Gastrocnemius medialis (tissue), 4 donors: Measurements from ENCODE around the gene PSMB8. TPM values are rescaled to one million over a fixed set of nuclear protein-coding genes. Genes with fewer than 3 reads are reported as not detected.
A peak's percentile ranks its signal among the peaks of the same experiment; 100 is the strongest.

Source experiments
- ATAC-seq, 2 donors: fragments of 150-250 bp; one replicate each; pipeline ENCODE4 v1.9.1; 2016
- DNase-seq, 2 donors: peaks; one replicate each; pipeline ENCODE4 v3.0.0-alpha.2; 2019
- H3K27ac ChIP-seq, 4 donors: fragments of 200-600 bp; sonication (generic); 1 replicate in 1 of 4; 2 replicates in 3 of 4; pipeline ENCODE4 v1.5.1; 2016 to 2018; ENCODE audit warnings: mild to moderate bottlenecking in 2 of 4, moderate library complexity in 1 of 4
- H3K27me3 ChIP-seq, 3 donors: fragments of 200-600 bp; sonication (generic) in 2 of 3; 1 replicate in 1 of 3; 2 replicates in 2 of 3; pipeline versions ENCODE4 v1.5.1 to v1.6.0; 2016 to 2019; ENCODE audit warnings: mild to moderate bottlenecking in 1 of 3, moderate library complexity in 1 of 3
- H3K36me3 ChIP-seq, 2 donors: fragments of 200-600 bp; sonication (generic) in 1 of 2; one replicate each; pipeline ENCODE4 v1.5.1; 2017 to 2018
- H3K4me1 ChIP-seq, 2 donors: fragments of 200-600 bp; sonication (generic) in 1 of 2; one replicate each; pipeline ENCODE4 v1.5.1; 2016 to 2017; ENCODE audit warnings: mild to moderate bottlenecking in 2 of 2
- H3K4me3 ChIP-seq, 4 donors: fragments of 200-600 bp; sonication (generic) in 3 of 4; 1 replicate in 1 of 4; 2 replicates in 3 of 4; pipeline ENCODE4 v1.5.1; 2016 to 2019; ENCODE audit warnings: mild to moderate bottlenecking in 2 of 4
- H3K9me3 ChIP-seq, 3 donors: fragments of 200-600 bp; sonication (generic) in 2 of 3; 1 replicate in 1 of 3; 2 replicates in 2 of 3; pipeline ENCODE4 v1.5.1; 2016 to 2019
- POLR2A ChIP-seq, 2 donors: fragments of 450-650 bp; IDR thresholded peaks; one replicate each; pipeline ENCODE4 v1.6.1; 2017; ENCODE audit warnings: antibody characterized with exemption in 2 of 2, mild to moderate bottlenecking in 2 of 2, moderate library complexity in 2 of 2
- in situ Hi-C, 4 donors: fragments of 200-750 bp; cut with MboI; loops; one replicate each; pipeline versions ENCODE4 v1.15.0 to v1.8.0; 2017; ENCODE audit warnings: low sequenced_read_pairs in 4 of 4
- intact Hi-C: fragments of 100-400 bp; cut with DNase I; formaldehyde crosslinking; loops from one replicate; pipeline ENCODE4 v1.15.1; 2023; ENCODE audit warnings: low total_unique reads
- total RNA-seq, 4 donors: library from RNA; depleted of rRNA; stranded (reverse); fragments of >200 nt; gene quantifications; one replicate each; pipeline versions ENCODE4 v1.1.0 to v1.2.3, GENCODE V29; 2016
- TF ChIP-seq, protein P1 (sequence below), 5 experiments: fragments of 450-650 bp in 3 of 5; fragments of 200-600 bp in 2 of 5; sonication (generic) in 2 of 5; IDR thresholded peaks in 4 of 5; conservative IDR thresholded peaks in 1 of 5; 1 replicate in 4 of 5; 2 replicates in 1 of 5; pipeline ENCODE4 v1.5.1; 2016 to 2019; ENCODE audit warnings: antibody characterized with exemption in 5 of 5, mild to moderate bottlenecking in 3 of 5, moderate library complexity in 3 of 5

Gene PSMB8
- 10 to 100 TPM in 2 of 4 donors, 1 to 10 TPM in 2; 7.0 to 20.2 (median 9.2) TPM for total RNA-seq

DNA sequence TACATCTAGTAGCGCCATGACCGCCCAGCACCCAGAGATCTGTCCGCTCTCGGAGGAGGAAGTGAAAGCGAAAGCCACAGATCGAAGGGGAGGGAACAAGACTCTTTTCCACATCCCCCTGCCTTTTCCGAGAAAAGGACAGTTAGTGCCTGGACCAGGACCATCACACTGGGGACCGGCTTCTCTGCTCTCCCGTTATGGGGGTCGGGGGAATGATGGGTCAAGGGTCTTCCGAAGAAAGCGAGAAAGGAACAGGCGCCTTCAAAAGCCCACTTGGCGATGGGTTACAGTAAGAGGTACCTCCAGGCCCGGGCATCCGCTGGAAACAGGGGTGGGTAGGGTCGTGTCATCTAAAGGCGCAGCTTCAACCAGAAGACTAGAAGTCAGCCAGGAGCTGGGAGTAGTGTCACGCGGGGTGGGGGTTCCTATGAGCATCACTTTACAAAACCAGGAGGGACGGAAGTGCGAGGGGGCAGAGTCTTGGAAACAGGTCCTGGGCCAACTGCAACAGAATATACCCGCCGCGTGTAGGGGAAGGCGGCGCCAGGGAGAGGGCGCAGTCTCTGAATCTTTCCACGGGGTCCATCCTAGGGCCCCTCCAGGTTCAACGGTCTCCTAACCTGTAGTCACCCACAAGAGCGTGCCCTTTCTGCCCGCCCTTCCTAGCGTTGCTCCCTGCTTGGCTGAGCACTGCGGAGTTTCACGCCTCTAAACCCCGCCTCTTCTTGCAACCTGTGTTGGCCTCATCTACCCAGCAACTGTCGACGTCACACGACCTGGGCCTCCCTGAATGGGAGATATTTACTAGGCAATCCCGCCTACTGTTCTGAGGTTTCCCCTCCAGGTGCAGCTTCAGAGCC, at the start of gene PSMB8:
Gene PSMB8, minus strand, starts transcription at position 69 of the 860 bp plus-strand sequence. Its CDS starts 51 bp downstream, at position 18.
- intact Hi-C loops = loop anchor here (1.0 to 2.0 kb wide), 2 partner anchors 9 to 667 kb away; partner anchors contain the start of genes AGPAT1 and TAP1
- Histone ChIP-seq H3K27me3 (no peaks in the 10 kb centered on the region), H3K4me3 (peak within 1 kb of the TSS; percentile 66 to 91 (median 72)), H3K36me3 (peaks cover 0 to 49% of the 10 kb centered on the region in 2 donors), H3K4me1 (peaks cover 4 to 10% of the 10 kb centered on the region in 2 donors), H3K27ac (peak within 1 kb of the TSS; percentile 82 to 92 (median 91)), H3K9me3 (no peaks in the 10 kb centered on the region)
- TF ChIP-seq POLR2A (IDR thresholded peaks at IDR 0.05) = peak; percentile 72 to 84
- TF ChIP-seq, protein P1, sequence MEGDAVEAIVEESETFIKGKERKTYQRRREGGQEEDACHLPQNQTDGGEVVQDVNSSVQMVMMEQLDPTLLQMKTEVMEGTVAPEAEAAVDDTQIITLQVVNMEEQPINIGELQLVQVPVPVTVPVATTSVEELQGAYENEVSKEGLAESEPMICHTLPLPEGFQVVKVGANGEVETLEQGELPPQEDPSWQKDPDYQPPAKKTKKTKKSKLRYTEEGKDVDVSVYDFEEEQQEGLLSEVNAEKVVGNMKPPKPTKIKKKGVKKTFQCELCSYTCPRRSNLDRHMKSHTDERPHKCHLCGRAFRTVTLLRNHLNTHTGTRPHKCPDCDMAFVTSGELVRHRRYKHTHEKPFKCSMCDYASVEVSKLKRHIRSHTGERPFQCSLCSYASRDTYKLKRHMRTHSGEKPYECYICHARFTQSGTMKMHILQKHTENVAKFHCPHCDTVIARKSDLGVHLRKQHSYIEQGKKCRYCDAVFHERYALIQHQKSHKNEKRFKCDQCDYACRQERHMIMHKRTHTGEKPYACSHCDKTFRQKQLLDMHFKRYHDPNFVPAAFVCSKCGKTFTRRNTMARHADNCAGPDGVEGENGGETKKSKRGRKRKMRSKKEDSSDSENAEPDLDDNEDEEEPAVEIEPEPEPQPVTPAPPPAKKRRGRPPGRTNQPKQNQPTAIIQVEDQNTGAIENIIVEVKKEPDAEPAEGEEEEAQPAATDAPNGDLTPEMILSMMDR (IDR thresholded peaks at IDR 0.05 in 4 of 5, conservative IDR thresholded peaks at IDR 0.05 in 1 of 5) = peak in 3 of 5 experiments; percentile 27 to 51 (median 44)
- DNase-seq (peak; percentile 91 to 95), ATAC-seq (peak; percentile 99)
- in situ Hi-C loops = no loop called here

DNA sequence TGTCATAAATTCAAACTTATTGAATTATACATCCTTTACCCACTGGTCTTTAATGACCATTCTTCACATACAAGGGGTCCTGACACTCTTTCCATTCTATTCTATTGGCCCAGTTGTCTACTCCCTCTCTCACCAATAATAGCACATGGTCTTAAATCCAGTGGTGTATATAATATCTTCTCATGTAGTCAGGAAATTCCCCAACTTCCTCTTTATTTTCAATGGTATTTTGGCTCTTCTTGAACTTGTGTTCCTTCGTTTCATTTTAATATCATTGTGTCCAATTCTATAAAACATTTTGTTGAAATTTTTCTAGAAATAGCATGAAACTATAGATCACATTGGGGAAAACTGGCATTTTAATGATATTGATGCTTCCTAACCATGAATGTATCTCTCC, 47.0 kb upstream of the PSMB8 start:
- intact Hi-C loops (no loop called here), in situ Hi-C loops (loop anchor here in 1 of 4 donors (25.0 kb wide), 1 partner anchor 96 kb away; no protein-coding TSS in a partner anchor)
- TF ChIP-seq, protein P1 (IDR thresholded peaks at IDR 0.05 in 4 of 5, conservative IDR thresholded peaks at IDR 0.05 in 1 of 5) = no peak
- no peak for TF ChIP-seq POLR2A (IDR thresholded peaks at IDR 0.05)

DNA sequence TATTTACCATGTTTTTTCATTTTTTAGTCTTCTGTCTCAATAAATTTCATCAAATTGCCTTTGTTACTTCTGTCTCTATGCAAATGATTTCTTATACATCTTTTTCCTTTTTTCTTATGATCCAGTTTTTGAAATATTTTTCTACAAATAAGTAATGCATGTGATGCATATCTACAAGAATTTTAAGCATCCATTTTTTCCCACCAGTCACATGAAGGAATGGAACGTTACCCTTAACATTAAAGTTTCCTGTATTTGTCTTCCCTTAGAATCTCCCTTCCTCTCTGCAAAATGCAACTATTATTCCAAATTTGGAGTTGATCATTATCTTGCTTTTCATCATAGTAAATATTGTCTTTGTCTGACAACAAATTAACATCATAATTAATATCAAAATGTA, 45.7 kb upstream of the PSMB8 start:
- intact Hi-C loops (loop anchor here (5.0 kb wide), 1 partner anchor 43 kb away; no protein-coding TSS in a partner anchor), in situ Hi-C loops (loop anchor here (5.0 to 25.0 kb wide), 4 partner anchors 45 to 98 kb away; no protein-coding TSS in a partner anchor)
- H3K27ac ChIP-seq = no peak overlapping the region
- DNase-seq (no peak), ATAC-seq (no peak)
- H3K4me3 ChIP-seq = no peak overlapping the region
- H3K4me1 ChIP-seq = peaks cover 4 to 9% of the 10 kb centered on the region in 2 donors
- no peaks in the 10 kb centered on the region for H3K36me3 ChIP-seq
- no peaks in the 10 kb centered on the region for H3K27me3 ChIP-seq
- no peak for TF ChIP-seq POLR2A (IDR thresholded peaks at IDR 0.05)
- TF ChIP-seq, protein P1 (IDR thresholded peaks at IDR 0.05 in 4 of 5, conservative IDR thresholded peaks at IDR 0.05 in 1 of 5) = no peak
- no peaks in the 10 kb centered on the region for H3K9me3 ChIP-seq

More for the DNA sequence above, 47.0 kb upstream of the PSMB8 start:
- ATAC-seq (no peak), DNase-seq (no peak)
- Histone ChIP-seq H3K36me3 (no peaks in the 10 kb centered on the region), H3K4me1 (peaks cover 13 to 17% of the 10 kb centered on the region in 2 donors), H3K4me3 (no peak overlapping the region), H3K9me3 (no peaks in the 10 kb centered on the region), H3K27ac (no peak overlapping the region), H3K27me3 (no peaks in the 10 kb centered on the region)

DNA sequence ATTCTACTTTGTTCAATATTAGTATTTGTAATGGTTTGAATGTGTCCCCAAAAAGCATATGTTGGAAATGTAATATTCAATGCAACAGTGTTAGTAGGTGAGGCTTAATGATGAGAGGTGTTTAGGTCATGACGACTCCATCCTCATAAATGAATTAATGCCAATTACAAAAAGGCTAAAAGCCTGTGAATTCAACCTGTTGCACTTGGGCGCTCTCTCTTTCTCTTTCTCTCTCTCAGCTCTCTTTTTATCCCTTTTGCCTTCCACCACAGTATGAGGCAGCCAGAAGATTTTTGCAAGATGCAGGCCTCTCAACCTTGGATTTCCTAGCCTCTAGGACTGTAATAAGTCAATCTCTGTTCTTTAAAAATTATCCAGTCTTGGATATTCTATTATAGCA, 44.7 kb upstream of the PSMB8 start:
- Histone ChIP-seq H3K36me3 (no peaks in the 10 kb centered on the region), H3K4me1 (peaks cover 4 to 9% of the 10 kb centered on the region in 2 donors), H3K27ac (no peak overlapping the region), H3K9me3 (no peaks in the 10 kb centered on the region), H3K27me3 (no peaks in the 10 kb centered on the region), H3K4me3 (no peak overlapping the region)
- intact Hi-C loops (loop anchor here (5.0 kb wide), 1 partner anchor 44 kb away; no protein-coding TSS in a partner anchor), in situ Hi-C loops (loop anchor here (5.0 to 25.0 kb wide), 4 partner anchors 46 to 99 kb away; no protein-coding TSS in a partner anchor)
- TF ChIP-seq POLR2A (IDR thresholded peaks at IDR 0.05) = no peak
- TF ChIP-seq, protein P1 (IDR thresholded peaks at IDR 0.05 in 4 of 5, conservative IDR thresholded peaks at IDR 0.05 in 1 of 5) = no peak
- ATAC-seq (no peak), DNase-seq (no peak)
